HG03565 (cell line): Measurements from ENCODE around the gene SLC15A1.

Experiments used
- ATAC-seq: cut with Tn5 transposase; IDR thresholded peaks from one replicate; pipeline ENCODE4 v1.9.1; 2021; ENCODE audit warnings: mild to moderate bottlenecking, moderate library complexity; ENCODE audit not compliant: unreplicated experiment

SLC15A1 gene

DNA sequence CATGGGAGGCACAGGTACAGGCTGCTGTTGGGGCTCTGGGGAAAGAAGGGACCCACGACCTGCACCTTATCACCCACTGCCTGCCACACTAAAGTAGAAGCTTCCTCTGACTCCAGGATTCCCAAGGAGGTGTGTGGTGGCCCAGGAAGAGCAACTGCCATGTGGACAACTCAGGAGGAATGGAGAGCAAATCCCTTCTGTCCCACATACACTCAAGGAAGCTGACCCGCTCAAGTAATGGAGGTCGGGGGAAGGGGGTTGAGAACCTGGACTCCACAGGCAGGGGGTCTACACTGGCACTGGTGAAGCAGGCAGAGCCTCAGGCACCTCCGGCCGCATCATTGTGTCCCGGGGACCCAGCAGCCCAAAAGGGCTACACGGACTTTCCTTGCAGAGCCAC is 29.4 kb upstream of the SLC15A1 start:
- ATAC-seq: no peak

DNA sequence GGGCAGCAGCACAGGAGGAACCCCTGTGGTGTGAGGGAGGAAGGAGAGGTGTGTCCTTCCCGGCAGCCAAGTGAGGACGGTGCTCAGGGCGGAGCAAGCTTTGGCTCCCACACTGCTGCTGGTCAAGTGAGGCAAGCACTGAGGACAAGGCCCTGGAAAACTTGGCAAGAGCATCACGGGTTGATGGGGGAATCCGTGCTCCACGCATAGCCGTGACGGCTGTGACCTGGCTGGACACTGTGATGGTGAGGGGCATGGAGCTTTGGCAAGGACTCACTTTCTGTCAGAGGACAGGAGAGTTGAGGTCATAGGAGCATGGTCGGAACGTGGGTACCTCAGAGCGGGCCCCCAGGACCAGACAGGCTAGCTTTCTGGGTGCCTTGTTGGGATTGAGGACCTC is 29.0 kb upstream of the SLC15A1 start:
- no peak for ATAC-seq

DNA sequence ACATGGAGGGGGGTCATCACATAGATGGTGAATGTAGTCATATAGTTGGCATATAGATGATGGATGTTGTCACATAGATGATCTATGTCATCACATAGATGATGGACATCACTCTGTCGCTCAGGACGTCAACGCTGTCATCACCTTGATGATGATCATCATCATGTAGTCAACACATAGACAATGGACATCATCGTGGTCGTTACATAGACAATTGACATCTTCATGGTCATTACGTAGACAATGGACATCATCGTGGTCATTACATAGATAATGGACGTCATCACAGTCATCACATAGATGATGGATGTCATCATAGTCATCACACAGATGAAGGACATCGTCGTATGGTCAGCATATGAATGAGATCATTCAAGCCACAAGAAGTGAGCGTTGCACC is 28.6 kb upstream of the SLC15A1 start:
- ATAC-seq: no peak

GRCh38 chr13:98780451-98780850 is 28.0 kb upstream of the SLC15A1 start:
- ATAC-seq: no peak

- no peak for ATAC-seq
Observed at GRCh38 chr13:98779695-98780094, 27.2 kb upstream of the SLC15A1 start.

DNA sequence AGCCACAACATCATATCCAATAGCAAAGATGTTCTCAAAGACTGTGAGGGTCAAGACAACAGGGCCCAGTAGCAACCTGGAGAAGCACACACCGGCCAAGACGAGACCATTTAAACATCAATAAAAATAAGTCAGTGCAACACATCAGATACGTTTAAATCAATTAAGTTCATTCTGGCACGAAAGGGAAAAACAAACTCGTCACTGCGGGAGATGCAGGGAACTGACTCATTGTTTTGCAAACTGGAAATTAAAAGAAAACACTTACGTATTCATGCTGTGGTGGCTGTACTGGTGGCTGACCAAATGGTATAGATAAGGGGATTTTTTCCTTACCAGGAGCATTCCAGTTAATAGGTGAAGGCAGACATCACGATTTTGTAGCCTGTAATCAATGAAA is 26.3 kb upstream of the SLC15A1 start:
- no peak for ATAC-seq

DNA sequence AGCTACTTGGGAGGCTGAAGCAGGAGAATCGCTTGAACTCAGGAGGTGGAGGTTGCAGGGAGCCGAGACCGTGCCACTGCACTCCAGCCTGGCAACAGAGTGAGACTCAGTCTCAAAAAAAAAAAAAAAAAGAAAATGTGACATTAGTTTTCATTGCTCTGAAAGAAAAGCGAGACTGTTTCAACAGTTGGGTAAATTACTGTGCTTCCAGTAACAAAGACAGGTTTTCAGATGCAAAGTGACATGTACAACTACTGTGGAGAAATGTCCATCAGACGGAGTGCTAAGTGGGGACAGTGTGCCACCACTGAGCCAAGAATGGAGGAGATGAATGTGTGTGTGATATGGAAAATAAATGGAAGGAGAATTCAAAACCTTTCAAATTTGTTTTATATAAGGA is 24.2 kb upstream of the SLC15A1 start:
- no peak for ATAC-seq

DNA sequence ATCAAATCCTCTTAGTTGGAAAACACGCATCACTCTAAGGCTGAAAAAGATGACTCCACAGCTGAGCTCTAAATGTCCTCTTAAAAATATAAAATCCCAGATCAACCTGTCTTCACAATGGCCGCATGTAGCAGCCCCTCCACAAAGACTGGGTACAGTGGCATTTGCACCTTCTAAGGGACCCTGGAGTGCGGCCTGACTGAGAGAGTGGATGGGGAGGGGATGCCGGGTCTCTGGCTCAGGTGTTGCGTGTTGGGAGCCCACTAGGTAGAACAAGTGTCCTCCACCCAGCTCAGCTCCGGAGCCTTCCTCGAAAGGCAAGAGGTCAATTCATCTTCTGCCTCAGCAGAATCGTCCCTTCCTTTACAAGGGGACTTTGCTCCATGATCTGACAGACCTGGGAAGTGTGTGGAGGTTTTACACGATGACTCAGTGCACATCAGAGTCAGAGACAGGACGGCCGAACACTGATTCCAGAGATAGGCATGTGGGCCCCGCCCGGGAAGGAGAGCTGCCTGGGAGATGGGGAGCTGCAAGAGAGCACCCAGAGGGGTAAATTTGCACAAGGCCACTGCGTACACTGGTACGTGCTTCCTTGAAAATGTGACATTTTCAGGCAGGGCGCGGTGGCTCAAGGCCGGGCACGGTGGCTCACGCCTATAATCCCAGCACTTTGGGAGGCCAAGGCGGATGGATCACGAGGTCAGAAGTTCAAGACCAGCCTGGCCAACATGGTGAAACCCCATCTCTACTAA is 23.5 kb upstream of the SLC15A1 start:
- ATAC-seq: no peak

DNA sequence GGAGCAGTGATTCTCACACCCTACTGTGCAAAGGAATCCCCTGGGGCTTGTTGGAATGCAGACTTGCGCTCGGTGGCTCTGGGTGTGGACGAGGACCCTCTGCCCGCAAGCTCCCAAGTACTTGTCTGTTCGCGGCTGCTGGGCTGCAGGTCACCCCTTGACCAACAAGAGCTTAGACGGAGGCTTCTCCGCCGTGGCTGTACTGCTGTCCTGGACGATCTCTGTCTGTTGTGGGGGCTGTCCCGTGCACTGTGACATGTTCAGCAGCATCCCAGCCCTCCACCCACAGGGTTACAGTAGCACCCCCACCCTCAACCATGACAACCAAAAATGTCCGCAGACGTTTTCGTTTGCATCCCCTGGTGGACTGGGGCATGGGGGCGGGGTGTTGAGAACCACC is 22.9 kb upstream of the SLC15A1 start:
- ATAC-seq: no peak

DNA sequence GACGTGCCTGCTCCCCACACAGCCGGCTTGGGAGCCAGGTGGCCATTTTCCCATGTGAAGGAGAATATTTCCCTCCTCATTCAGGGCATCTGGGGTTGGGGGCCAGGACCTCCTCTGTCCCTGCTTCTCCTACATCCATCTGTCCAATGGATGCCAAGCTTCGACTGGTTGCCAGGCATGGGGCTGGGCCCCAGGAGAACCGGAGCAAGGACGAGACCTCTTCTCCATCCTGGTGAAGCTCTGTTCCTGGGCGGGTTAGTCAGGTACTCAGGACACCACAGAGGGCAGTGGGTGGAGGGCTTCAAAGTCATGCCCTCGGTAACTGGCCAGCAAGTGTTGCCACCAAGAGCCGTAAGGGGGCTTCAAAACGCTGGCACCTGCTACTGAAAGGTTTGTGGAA is 22.3 kb upstream of the SLC15A1 start:
- ATAC-seq: no peak

GRCh38 chr13:98773921-98774320 is 21.4 kb upstream of the SLC15A1 start:
- no peak for ATAC-seq

DNA sequence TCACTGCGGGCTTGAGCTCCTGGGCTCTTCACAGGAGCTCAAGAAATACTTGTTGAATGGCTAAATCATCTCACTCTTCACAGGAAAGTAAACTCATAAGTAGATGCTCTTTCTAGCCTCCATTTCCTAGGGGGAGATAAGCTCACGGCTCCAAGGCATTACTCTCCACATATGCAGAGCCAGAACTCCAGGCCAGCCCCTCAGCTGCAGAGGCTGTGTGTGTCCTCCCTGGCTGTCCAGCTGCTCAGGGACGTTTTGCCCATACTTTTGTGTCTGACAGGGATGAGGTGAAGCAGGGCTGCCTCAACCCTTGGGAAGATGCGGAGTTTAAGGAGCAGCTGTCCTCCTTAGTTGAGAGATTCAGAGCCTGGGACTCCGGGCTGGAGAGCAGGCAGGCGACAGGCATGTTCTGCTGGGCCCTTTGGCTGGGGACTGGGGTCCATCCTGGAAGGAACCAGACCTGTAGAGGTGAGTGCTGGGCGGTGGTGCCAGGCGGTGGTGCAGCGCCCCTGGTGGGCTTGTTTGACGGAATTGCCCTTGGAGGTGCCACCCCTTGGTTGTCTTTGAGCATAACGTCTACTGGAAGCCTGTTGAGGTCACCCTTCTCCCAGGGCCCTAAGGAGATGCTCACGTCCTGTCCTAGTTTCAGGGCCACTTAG is 20.5 kb upstream of the SLC15A1 start:
- no peak for ATAC-seq

- ATAC-seq: no peak
Observed at GRCh38 chr13:98771838-98772611, 19.6 kb upstream of the SLC15A1 start.

DNA sequence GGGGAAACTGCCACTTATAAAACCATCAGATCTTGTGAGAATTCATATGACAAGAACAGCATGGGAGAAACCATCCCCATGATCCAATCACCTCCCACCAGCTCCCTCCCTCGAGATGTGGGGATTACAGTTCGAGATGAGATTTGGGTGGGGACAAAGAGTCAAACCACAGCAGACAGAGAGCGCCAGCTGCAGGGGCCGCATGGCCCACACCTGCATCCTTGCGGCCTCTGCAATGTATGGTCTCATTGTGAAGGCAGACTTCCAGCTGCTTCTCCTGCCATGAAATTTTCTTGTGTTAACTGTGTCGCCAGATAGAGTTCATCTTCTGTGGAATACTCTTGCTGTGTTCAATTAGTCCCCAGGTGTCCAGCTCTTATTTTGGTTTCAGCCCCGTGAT is 17.3 kb upstream of the SLC15A1 start:
- no peak for ATAC-seq

DNA sequence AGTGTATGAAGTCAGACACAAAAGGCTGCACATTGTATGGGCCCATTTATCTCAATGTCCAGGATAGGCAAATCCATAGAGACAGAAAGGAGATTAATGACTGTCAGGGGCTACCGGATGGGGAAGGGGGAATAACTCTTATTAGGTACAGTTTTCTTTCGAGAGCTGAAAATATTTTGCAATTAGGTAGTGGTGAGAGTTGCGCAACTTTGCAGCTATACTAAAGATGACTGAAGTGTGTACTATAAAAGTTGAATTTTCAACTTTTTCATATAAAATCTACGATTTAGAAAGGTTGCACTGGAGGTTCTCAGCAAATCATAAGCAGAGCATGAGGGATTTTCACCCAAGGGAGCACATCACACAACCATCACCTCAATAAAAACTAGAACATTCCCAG is 16.1 kb upstream of the SLC15A1 start:
- ATAC-seq: no peak

GRCh38 chr13:98766697-98767096 is 14.2 kb upstream of the SLC15A1 start:
- ATAC-seq: no peak

- ATAC-seq: no peak
Observed at GRCh38 chr13:98765996-98766519, 13.6 kb upstream of the SLC15A1 start.

DNA sequence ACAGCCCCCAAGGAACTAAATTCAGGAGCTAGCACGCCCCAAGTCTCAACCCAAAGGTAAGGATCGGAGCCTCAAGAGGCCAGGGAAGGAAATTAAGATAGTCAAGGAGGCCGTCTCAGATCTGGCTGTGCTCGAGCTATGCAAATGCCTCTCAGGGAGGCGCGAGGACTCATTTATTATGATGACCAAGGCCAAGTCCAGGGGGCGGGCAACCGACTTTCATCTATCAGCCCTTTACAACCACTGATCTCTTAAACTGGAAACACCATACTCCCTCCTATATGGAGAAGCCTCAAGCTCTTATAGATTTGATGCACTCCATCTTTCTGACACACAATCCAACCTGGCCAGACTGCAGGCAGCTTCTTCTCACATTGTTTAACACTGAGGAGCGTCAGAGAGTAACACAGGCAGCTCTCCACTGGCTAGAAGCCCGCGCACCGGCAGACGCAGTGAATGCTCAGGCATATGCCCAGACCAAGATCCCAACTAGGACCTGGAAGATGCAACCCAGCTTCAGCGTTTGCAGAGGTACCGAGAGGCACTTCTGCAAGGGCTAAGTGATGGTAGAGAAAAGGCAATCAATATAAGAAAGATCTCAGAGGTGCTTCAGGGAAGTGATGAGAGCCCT is 9.6 kb upstream of the SLC15A1 start:
- no peak for ATAC-seq

DNA sequence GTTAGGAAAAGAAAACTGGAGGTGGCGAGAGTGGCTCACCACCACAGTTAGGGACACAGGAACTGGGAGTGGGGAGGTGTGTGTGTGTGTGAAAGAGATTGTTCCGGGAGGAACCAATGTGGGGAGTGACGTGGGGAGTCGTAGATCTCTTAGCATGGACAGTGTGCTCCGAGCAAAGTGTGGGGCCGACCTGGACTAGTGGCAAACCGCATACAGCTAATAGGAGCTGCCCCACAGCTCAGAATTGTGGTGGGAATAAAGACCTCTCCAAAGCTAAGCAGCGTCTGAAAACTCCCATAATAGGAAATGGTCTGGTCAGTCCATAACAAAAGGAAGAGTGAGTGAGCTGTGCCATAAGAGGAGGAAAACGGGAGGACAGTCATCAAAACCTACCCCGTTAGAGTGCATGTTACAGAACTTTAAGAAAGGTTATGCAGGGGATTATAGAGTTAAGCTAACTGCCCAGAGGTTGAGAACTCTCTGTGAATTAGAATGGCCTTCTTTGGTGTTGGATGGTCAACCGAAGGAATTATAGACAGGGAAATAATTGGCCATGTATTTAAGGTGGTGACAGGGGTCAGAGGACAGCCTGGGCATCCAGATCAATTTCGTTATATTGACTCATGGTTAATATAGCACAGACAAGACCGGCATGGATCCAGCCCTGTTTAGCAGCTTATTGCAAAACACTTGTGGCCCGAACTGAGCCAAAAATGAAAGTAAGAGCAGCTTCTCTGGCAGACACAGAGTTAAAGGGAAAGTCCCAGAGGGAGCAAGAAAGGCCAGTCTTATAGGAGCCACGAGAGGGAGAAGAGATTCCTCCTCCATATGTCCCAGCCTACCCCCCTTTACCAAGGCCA is 8.9 kb upstream of the SLC15A1 start:
- peak; percentile 82 for ATAC-seq

GRCh38 chr13:98755729-98756128 is 3.3 kb upstream of the SLC15A1 start:
- ATAC-seq: no peak
